Measurements from ENCODE around the gene R3HDM1.

R3HDM1 gene

GRCh38 chr2:135740206-135740605 lies 208.9 kb downstream of the R3HDM1 start:
- H3K27ac Mint-ChIP-seq, result no peak overlapping the region

GRCh38 chr2:135741043-135741394 lies 209.7 kb downstream of the R3HDM1 start:
- no peak for DNase-seq
- no peak for ATAC-seq (replicated peaks)
- Mint-ChIP-seq H3K36me3 (peaks cover 6 to 13% of the 10 kb centered on the region in 2 donors), H3K27me3 (no peaks in the 10 kb centered on the region), H3K27ac (peak overlapping the region; percentile 99), H3K9me3 (peaks cover 0 to 1% of the 10 kb centered on the region in 2 donors), H3K4me3 (peak overlapping the region; percentile 94 to 98), H3K4me1 (peaks cover 7 to 8% of the 10 kb centered on the region in 2 donors)

More at GRCh38 chr2:135740206-135740605, 208.9 kb downstream of the R3HDM1 start:
- peaks cover 7 to 8% of the 10 kb centered on the region in 2 donors for H3K4me1 Mint-ChIP-seq
- no peaks in the 10 kb centered on the region for H3K27me3 Mint-ChIP-seq
- no peak overlapping the region for H3K4me3 Mint-ChIP-seq
- H3K9me3 Mint-ChIP-seq, result peaks cover 0 to 1% of the 10 kb centered on the region in 2 donors
- DNase-seq (no peak), ATAC-seq (replicated peaks) (no peak)
- H3K36me3 Mint-ChIP-seq, result peaks cover 6 to 10% of the 10 kb centered on the region in 2 donors

GRCh38 chr2:135741395-135742324 lies 210.4 kb downstream of the R3HDM1 start, which contains the start of gene UBXN4:
Gene UBXN4, plus strand, starts transcription at chr2:135741855. Its CDS starts 75 bp downstream, at chr2:135741930.
- Mint-ChIP-seq H3K27me3 (no peaks in the 10 kb centered on the region), H3K4me3 (peak within 1 kb of the TSS; percentile 94 to 98), H3K4me1 (peaks cover 14% of the 10 kb centered on the region in 2 donors), H3K27ac (peak within 1 kb of the TSS; percentile 99), H3K9me3 (peaks cover 0 to 1% of the 10 kb centered on the region in 2 donors), H3K36me3 (peaks cover 10 to 19% of the 10 kb centered on the region in 2 donors)
- ATAC-seq (replicated peaks) (peak; percentile 93 to 94), DNase-seq (peak; percentile 91)

- DNase-seq, result no peak
- H3K27me3 Mint-ChIP-seq, result no peaks in the 10 kb centered on the region
Measured at GRCh38 chr2:135742325-135742757, 211.1 kb downstream of the R3HDM1 start.

GRCh38 chr2:135743860-135744259 lies 212.6 kb downstream of the R3HDM1 start:
- DNase-seq (no peak), ATAC-seq (replicated peaks) (no peak)
- Mint-ChIP-seq H3K4me1 (peaks cover 16 to 18% of the 10 kb centered on the region in 2 donors), H3K9me3 (peaks cover 0 to 1% of the 10 kb centered on the region in 2 donors), H3K4me3 (peak overlapping the region; percentile 51 to 59), H3K27ac (peak overlapping the region; percentile 39), H3K27me3 (no peaks in the 10 kb centered on the region), H3K36me3 (peaks cover 13 to 26% of the 10 kb centered on the region in 2 donors)

More at GRCh38 chr2:135742325-135742757, 211.1 kb downstream of the R3HDM1 start:
- peaks cover 13 to 22% of the 10 kb centered on the region in 2 donors for H3K36me3 Mint-ChIP-seq
- H3K4me1 Mint-ChIP-seq, result peaks cover 16 to 18% of the 10 kb centered on the region in 2 donors
- peak; percentile 28 to 35 for ATAC-seq (replicated peaks)
- peaks cover 0 to 1% of the 10 kb centered on the region in 2 donors for H3K9me3 Mint-ChIP-seq
- peak overlapping the region; percentile 99 for H3K27ac Mint-ChIP-seq
- peak overlapping the region; percentile 94 to 98 for H3K4me3 Mint-ChIP-seq

GRCh38 chr2:135744760-135745314 lies 213.6 kb downstream of the R3HDM1 start:
- H3K4me1 Mint-ChIP-seq, result peaks cover 17 to 18% of the 10 kb centered on the region in 2 donors
- H3K36me3 Mint-ChIP-seq, result peaks cover 15 to 32% of the 10 kb centered on the region in 2 donors
- no peak overlapping the region for H3K4me3 Mint-ChIP-seq
- no peaks in the 10 kb centered on the region for H3K27me3 Mint-ChIP-seq
- ATAC-seq (replicated peaks) (no peak), DNase-seq (no peak)
- no peak overlapping the region for H3K27ac Mint-ChIP-seq
- H3K9me3 Mint-ChIP-seq, result peaks cover 0 to 1% of the 10 kb centered on the region in 2 donors

GRCh38 chr2:135745545-135745944 lies 214.3 kb downstream of the R3HDM1 start:
- no peak for DNase-seq
- Mint-ChIP-seq H3K27me3 (no peaks in the 10 kb centered on the region), H3K4me1 (peaks cover 18% of the 10 kb centered on the region in 2 donors), H3K4me3 (no peak overlapping the region), H3K27ac (no peak overlapping the region), H3K36me3 (peaks cover 15 to 36% of the 10 kb centered on the region in 2 donors), H3K9me3 (peaks cover 0 to 1% of the 10 kb centered on the region in 2 donors)
- no peak for ATAC-seq (replicated peaks)

- DNase-seq (no peak), ATAC-seq (replicated peaks) (no peak)
- H3K9me3 Mint-ChIP-seq, result peaks cover 4 to 11% of the 10 kb centered on the region in 2 donors
- H3K36me3 Mint-ChIP-seq, result peaks cover 48 to 51% of the 10 kb centered on the region in 2 donors
- H3K27me3 Mint-ChIP-seq, result no peaks in the 10 kb centered on the region
- H3K27ac Mint-ChIP-seq, result no peak overlapping the region
- no peak overlapping the region for H3K4me3 Mint-ChIP-seq
- H3K4me1 Mint-ChIP-seq, result no peaks in the 10 kb centered on the region
Measured at GRCh38 chr2:135755573-135755972, 224.3 kb downstream of the R3HDM1 start.

GRCh38 chr2:135756692-135757091 lies 225.4 kb downstream of the R3HDM1 start:
- no peak for ATAC-seq (replicated peaks)
- no peak overlapping the region for H3K27ac Mint-ChIP-seq

GRCh38 chr2:135762022-135762421 lies 230.7 kb downstream of the R3HDM1 start:
- peaks cover 38 to 42% of the 10 kb centered on the region in 2 donors for H3K36me3 Mint-ChIP-seq
- ATAC-seq (replicated peaks) (no peak), DNase-seq (no peak)
- H3K9me3 Mint-ChIP-seq, result no peaks in the 10 kb centered on the region
- no peaks in the 10 kb centered on the region for H3K27me3 Mint-ChIP-seq
- H3K27ac Mint-ChIP-seq, result no peak overlapping the region
- H3K4me1 Mint-ChIP-seq, result no peaks in the 10 kb centered on the region
- no peak overlapping the region for H3K4me3 Mint-ChIP-seq

More at GRCh38 chr2:135756692-135757091, 225.4 kb downstream of the R3HDM1 start:
- Mint-ChIP-seq H3K4me3 (no peak overlapping the region), H3K9me3 (peaks cover 4 to 11% of the 10 kb centered on the region in 2 donors), H3K4me1 (no peaks in the 10 kb centered on the region), H3K27me3 (no peaks in the 10 kb centered on the region), H3K36me3 (peaks cover 50 to 51% of the 10 kb centered on the region in 2 donors)
- no peak for DNase-seq

- ATAC-seq (replicated peaks) (no peak), DNase-seq (no peak)
- H3K4me1 Mint-ChIP-seq, result peaks cover 0 to 2% of the 10 kb centered on the region in 2 donors
- no peaks in the 10 kb centered on the region for H3K9me3 Mint-ChIP-seq
- peaks cover 40% of the 10 kb centered on the region in 2 donors for H3K36me3 Mint-ChIP-seq
- peak overlapping the region; percentile 20 for H3K27ac Mint-ChIP-seq
- H3K27me3 Mint-ChIP-seq, result no peaks in the 10 kb centered on the region
- no peak overlapping the region for H3K4me3 Mint-ChIP-seq
Measured at GRCh38 chr2:135762530-135762929, 231.2 kb downstream of the R3HDM1 start.

- Mint-ChIP-seq H3K4me1 (peaks cover 0 to 2% of the 10 kb centered on the region in 2 donors), H3K36me3 (peaks cover 31 to 44% of the 10 kb centered on the region in 2 donors), H3K4me3 (no peak overlapping the region), H3K27me3 (no peaks in the 10 kb centered on the region), H3K27ac (no peak overlapping the region), H3K9me3 (no peaks in the 10 kb centered on the region)
- ATAC-seq (replicated peaks) (no peak), DNase-seq (no peak)
Measured at GRCh38 chr2:135768863-135769262, 237.6 kb downstream of the R3HDM1 start.

GRCh38 chr2:135773319-135773718 lies 242.0 kb downstream of the R3HDM1 start:
- Mint-ChIP-seq H3K9me3 (no peaks in the 10 kb centered on the region), H3K4me3 (no peak overlapping the region)

GRCh38 chr2:135773917-135774316 lies 242.6 kb downstream of the R3HDM1 start:
- H3K36me3 Mint-ChIP-seq, result peaks cover 33 to 49% of the 10 kb centered on the region in 2 donors
- no peaks in the 10 kb centered on the region for H3K9me3 Mint-ChIP-seq
- ATAC-seq (replicated peaks) (no peak), DNase-seq (no peak)
- no peaks in the 10 kb centered on the region for H3K4me1 Mint-ChIP-seq
- no peaks in the 10 kb centered on the region for H3K27me3 Mint-ChIP-seq
- H3K4me3 Mint-ChIP-seq, result no peak overlapping the region
- no peak overlapping the region for H3K27ac Mint-ChIP-seq

More at GRCh38 chr2:135773319-135773718, 242.0 kb downstream of the R3HDM1 start:
- peaks cover 32 to 51% of the 10 kb centered on the region in 2 donors for H3K36me3 Mint-ChIP-seq
- H3K27me3 Mint-ChIP-seq, result no peaks in the 10 kb centered on the region
- H3K27ac Mint-ChIP-seq, result peak overlapping the region; percentile 83
- DNase-seq (no peak), ATAC-seq (replicated peaks) (no peak)
- no peaks in the 10 kb centered on the region for H3K4me1 Mint-ChIP-seq
